RWPE1 (cell line): ENCODE measurements around the gene ZDHHC8.

ENCODE experiments used
- CTCF ChIA-PET: fragments of 350-600 bp; sonication (Branson Sonifier 250); formaldehyde crosslinking; extraction: SDS; loops from one replicate; lab custom pipeline; 2021; lab: Yijun Ruan, JAX
- POLR2A ChIA-PET: fragments of 400-600 bp; formaldehyde crosslinking; extraction: SDS; loops from one replicate; lab custom pipeline; 2020; ENCODE audit warnings: antibody characterized with exemption; ENCODE audit not compliant: low non-redundant PET; lab: Yijun Ruan, JAX
- DNase-seq: peaks from one replicate; pipeline ENCODE4 v3.0.0; 2012; ENCODE audit warnings: low spot score
- H3K27ac ChIP-seq: fragments of 450-650 bp; 2 replicates; pipeline ENCODE4 v1.5.1; 2017
- CTCF ChIP-seq: fragments of 450-650 bp; conservative IDR thresholded peaks from 2 replicates; pipeline ENCODE4 v1.5.1; 2017; ENCODE audit warnings: low read depth, mild to moderate bottlenecking

Gene ZDHHC8

GRCh38 chr22:20191000-20191515 lies 59.5 kb downstream of the ZDHHC8 start:
- POLR2A ChIA-PET, result no interaction called here
- no peak for DNase-seq
- CTCF ChIA-PET, result interaction anchor here (0.5 kb wide), 1 partner anchor 227 kb away, joined by 4 read pairs; no protein-coding TSS in a partner anchor
- no peak overlapping the region for H3K27ac ChIP-seq
- no peak for TF ChIP-seq CTCF

GRCh38 chr22:20191803-20192202 lies 60.2 kb downstream of the ZDHHC8 start:
- POLR2A ChIA-PET, result no interaction called here
- CTCF ChIA-PET, result interaction anchor here (0.5 kb wide), 1 partner anchor 227 kb away, joined by 4 read pairs; no protein-coding TSS in a partner anchor

GRCh38 chr22:20192293-20192971 lies 60.8 kb downstream of the ZDHHC8 start:
- H3K27ac ChIP-seq, result no peak overlapping the region
- CTCF ChIA-PET, result no interaction called here
- no peak for DNase-seq
- TF ChIP-seq CTCF, result no peak
- POLR2A ChIA-PET, result no interaction called here

More at GRCh38 chr22:20191803-20192202, 60.2 kb downstream of the ZDHHC8 start:
- H3K27ac ChIP-seq, result no peak overlapping the region
- DNase-seq, result no peak
- TF ChIP-seq CTCF, result no peak

GRCh38 chr22:20192972-20193760 lies 61.6 kb downstream of the ZDHHC8 start:
- no peak for DNase-seq
- CTCF ChIA-PET, result no interaction called here
- no peak overlapping the region for H3K27ac ChIP-seq
- no peak for TF ChIP-seq CTCF
- POLR2A ChIA-PET, result no interaction called here

- H3K27ac ChIP-seq, result no peak overlapping the region
- no peak for TF ChIP-seq CTCF
- POLR2A ChIA-PET, result no interaction called here
- DNase-seq, result no peak
- CTCF ChIA-PET, result interaction anchor here (0.6 to 0.7 kb wide), 2 partner anchors 9 to 18 kb away, joined by 3 read pairs; no protein-coding TSS in a partner anchor
These were observed 62.3 kb downstream of the ZDHHC8 start for GRCh38 chr22:20193761-20194494.
